ENCODE measurements around the gene CALN1. TPM values are rescaled to one million over a fixed set of nuclear protein-coding genes. Genes with fewer than 3 reads are reported as not detected.

The CALN1 gene
- total and polyA plus RNA-seq, 2 experiments from 2014 or later: 7.6 to 14.5 TPM

- TF ChIP-seq JUNB (IDR thresholded peaks at IDR 0.05; ENCODE audit: unreplicated experiment) (no peak), POLR2AphosphoS5 (IDR thresholded peaks at IDR 0.05; ENCODE audit: low read depth) (no peak), EZH2 (IDR thresholded peaks at IDR 0.05; ENCODE audit: low read depth, unreplicated experiment) (no peak), STAT1 (IDR thresholded peaks at IDR 0.05; ENCODE audit: unreplicated experiment) (no peak)
These were observed 18.4 kb upstream of the CALN1 start (continued) for GRCh38 chr7:72430531-72430930.

GRCh38 chr7:72429316-72429715 lies 17.2 kb upstream of the CALN1 start:
- H3K27ac ChIP-seq (ENCODE audit: low read depth): no peak overlapping the region
- DNase-seq (ENCODE audit: low spot score) (no peak), ATAC-seq (no peak)
- no peaks in the 10 kb centered on the region for H3K36me3 Mint-ChIP-seq (ENCODE audit: low read depth)
- no peaks in the 10 kb centered on the region for H3K27me3 ChIP-seq (ENCODE audit: insufficient read depth)
- H3F3A ChIP-seq (replicated peaks; ENCODE audit: low read depth): no peaks in the 10 kb centered on the region
- H3K9me3 Mint-ChIP-seq: no peaks in the 10 kb centered on the region; the same call in 2 of the 3 replicates
- H3K36me3 ChIP-seq (ENCODE audit: insufficient read depth): no peaks in the 10 kb centered on the region
- H3K27ac Mint-ChIP-seq: no peak overlapping the region
- H3K4me3 ChIP-seq: no peak overlapping the region
- H2AFZ ChIP-seq: no peak overlapping the region
- no peaks in the 10 kb centered on the region for H3K79me2 ChIP-seq (replicated peaks; ENCODE audit: insufficient read depth)
- no peaks in the 10 kb centered on the region for H3K9me2 ChIP-seq (ENCODE audit: insufficient read depth)
- H3K4me1 Mint-ChIP-seq: no peaks in the 10 kb centered on the region
- H4K20me1 ChIP-seq (replicated peaks; ENCODE audit: insufficient read depth): no peaks in the 10 kb centered on the region
- no peaks in the 10 kb centered on the region for H3K4me1 ChIP-seq (ENCODE audit: insufficient read depth)
- TF ChIP-seq EZH2 (IDR thresholded peaks at IDR 0.05; ENCODE audit: low read depth, unreplicated experiment) (no peak), EZH2phosphoT487 (IDR thresholded peaks at IDR 0.05; ENCODE audit: unreplicated experiment) (no peak), POLR2AphosphoS5 (IDR thresholded peaks at IDR 0.05; ENCODE audit: low read depth) (no peak), CREB1 (CRISPR knock-in tag; IDR thresholded peaks at IDR 0.05; ENCODE audit: low read depth) (no peak), STAT1 (IDR thresholded peaks at IDR 0.05; ENCODE audit: unreplicated experiment) (no peak), JUNB (IDR thresholded peaks at IDR 0.05; ENCODE audit: unreplicated experiment) (no peak), REST (IDR thresholded peaks at IDR 0.05; ENCODE audit: unreplicated experiment) (no peak), NANOG (IDR thresholded peaks at IDR 0.05; ENCODE audit: borderline replicate concordance) (no peak), ZNF331 (CRISPR knock-in tag; IDR thresholded peaks at IDR 0.05; ENCODE audit: low read depth) (no peak), ETS1 (IDR thresholded peaks at IDR 0.05) (no peak)
- no peak overlapping the region for H3K4me2 ChIP-seq
- no peak overlapping the region for H3K4me3 Mint-ChIP-seq
- H3K27me3 Mint-ChIP-seq (ENCODE audit: insufficient read depth, low read depth, poor library complexity): no peaks in the 10 kb centered on the region

Data from GM23338 (cell line).